ENCODE data around the gene KLB.

Gene KLB

GRCh38 chr4:39383690-39384089 lies 23.0 kb upstream of the KLB start:
- no peak overlapping the region for H2AFZ ChIP-seq (ENCODE audit: low read length)
- no peaks in the 10 kb centered on the region for H3K36me3 ChIP-seq (replicated peaks; ENCODE audit: insufficient read depth, low read length)
- H3K27ac ChIP-seq (ENCODE audit: low read length) = no peak overlapping the region
- TF ChIP-seq EZH2phosphoT487 (IDR thresholded peaks at IDR 0.05; ENCODE audit: low read length) (no peak), CTCF (IDR thresholded peaks at IDR 0.05; ENCODE audit: low read length) (no peak), EZH2 (optimal IDR thresholded peaks at IDR 0.05; ENCODE audit: low read depth, low read length) (no peak)
- no peaks in the 10 kb centered on the region for H4K20me1 ChIP-seq (ENCODE audit: insufficient read depth, low read length)
- no peaks in the 10 kb centered on the region for H3F3A ChIP-seq (ENCODE audit: insufficient read depth, low read length)
- H3K79me2 ChIP-seq (ENCODE audit: low read length) = no peaks in the 10 kb centered on the region
- H3K9me3 ChIP-seq (replicated peaks; ENCODE audit: insufficient read depth, low read length) = no peaks in the 10 kb centered on the region
- H3K9ac ChIP-seq (ENCODE audit: low read length) = no peak overlapping the region
- no peak overlapping the region for H3K4me3 ChIP-seq (ENCODE audit: low read length)
- H3K4me2 ChIP-seq (ENCODE audit: low read depth, low read length) = no peak overlapping the region
- no peak for DNase-seq
- no peaks in the 10 kb centered on the region for H3K9me2 ChIP-seq (replicated peaks; ENCODE audit: insufficient read depth, low read length)
- H3K4me1 ChIP-seq (ENCODE audit: low read length) = no peaks in the 10 kb centered on the region
- H3K27me3 ChIP-seq (replicated peaks; ENCODE audit: insufficient read depth, low read length) = no peaks in the 10 kb centered on the region

- no peak overlapping the region for H3K27ac ChIP-seq (ENCODE audit: low read length)
- H3K9me2 ChIP-seq (replicated peaks; ENCODE audit: insufficient read depth, low read length) = no peaks in the 10 kb centered on the region
- DNase-seq = no peak
- H3K27me3 ChIP-seq (replicated peaks; ENCODE audit: insufficient read depth, low read length) = no peaks in the 10 kb centered on the region
- H3K4me3 ChIP-seq (ENCODE audit: low read length) = no peak overlapping the region
- no peaks in the 10 kb centered on the region for H3K9me3 ChIP-seq (replicated peaks; ENCODE audit: insufficient read depth, low read length)
- no peak overlapping the region for H3K4me2 ChIP-seq (ENCODE audit: low read depth, low read length)
- H3F3A ChIP-seq (ENCODE audit: insufficient read depth, low read length) = no peaks in the 10 kb centered on the region
- H3K4me1 ChIP-seq (ENCODE audit: low read length) = no peaks in the 10 kb centered on the region
- no peaks in the 10 kb centered on the region for H4K20me1 ChIP-seq (ENCODE audit: insufficient read depth, low read length)
- H3K36me3 ChIP-seq (replicated peaks; ENCODE audit: insufficient read depth, low read length) = no peaks in the 10 kb centered on the region
- no peak overlapping the region for H3K9ac ChIP-seq (ENCODE audit: low read length)
- no peak for TF ChIP-seq EZH2 (optimal IDR thresholded peaks at IDR 0.05; ENCODE audit: low read depth, low read length)
- TF ChIP-seq EZH2phosphoT487 (IDR thresholded peaks at IDR 0.05; ENCODE audit: low read length) = no peak
- TF ChIP-seq CTCF (IDR thresholded peaks at IDR 0.05; ENCODE audit: low read length) = no peak
- no peaks in the 10 kb centered on the region for H3K79me2 ChIP-seq (ENCODE audit: low read length)
- no peak overlapping the region for H2AFZ ChIP-seq (ENCODE audit: low read length)
These were observed 22.2 kb upstream of the KLB start for GRCh38 chr4:39384563-39384962.

GRCh38 chr4:39390603-39391002 lies 16.1 kb upstream of the KLB start:
- no peak overlapping the region for H2AFZ ChIP-seq (ENCODE audit: low read length)

More at GRCh38 chr4:39390603-39391002, 16.1 kb upstream of the KLB start:
- H3K27ac ChIP-seq (ENCODE audit: low read length) = no peak overlapping the region
- H3K9me3 ChIP-seq (replicated peaks; ENCODE audit: insufficient read depth, low read length) = no peaks in the 10 kb centered on the region
- no peaks in the 10 kb centered on the region for H3K36me3 ChIP-seq (replicated peaks; ENCODE audit: insufficient read depth, low read length)
- H3K27me3 ChIP-seq (replicated peaks; ENCODE audit: insufficient read depth, low read length) = no peaks in the 10 kb centered on the region
- no peaks in the 10 kb centered on the region for H4K20me1 ChIP-seq (ENCODE audit: insufficient read depth, low read length)
- DNase-seq = no peak
- no peaks in the 10 kb centered on the region for H3K4me1 ChIP-seq (ENCODE audit: low read length)
- H3K4me3 ChIP-seq (ENCODE audit: low read length) = no peak overlapping the region
- no peak for TF ChIP-seq CTCF (IDR thresholded peaks at IDR 0.05; ENCODE audit: low read length)
- TF ChIP-seq EZH2 (optimal IDR thresholded peaks at IDR 0.05; ENCODE audit: low read depth, low read length) = no peak
- TF ChIP-seq EZH2phosphoT487 (IDR thresholded peaks at IDR 0.05; ENCODE audit: low read length) = no peak
- no peaks in the 10 kb centered on the region for H3K9me2 ChIP-seq (replicated peaks; ENCODE audit: insufficient read depth, low read length)
- no peak overlapping the region for H3K4me2 ChIP-seq (ENCODE audit: low read depth, low read length)
- H3K79me2 ChIP-seq (ENCODE audit: low read length) = no peaks in the 10 kb centered on the region
- no peaks in the 10 kb centered on the region for H3F3A ChIP-seq (ENCODE audit: insufficient read depth, low read length)
- no peak overlapping the region for H3K9ac ChIP-seq (ENCODE audit: low read length)
